HG03521 (cell line): ENCODE data around the gene RNPS1.
"Not testable (repeated sequence)": the region's sequence is repeated elsewhere in the genome, so short reads cannot be mapped to it uniquely, and the experiment has no call there.

Experiments used
- ATAC-seq: cut with Tn5 transposase; IDR thresholded peaks from one replicate; pipeline ENCODE4 v1.9.1; 2021; ENCODE audit warnings: mild to moderate bottlenecking, moderate library complexity; ENCODE audit not compliant: unreplicated experiment

RNPS1 gene

GRCh38 chr16:2258530-2258929 is 9.4 kb downstream of the RNPS1 start:
- not testable (repeated sequence) for ATAC-seq

GRCh38 chr16:2257726-2258125 is 10.2 kb downstream of the RNPS1 start:
- no peak for ATAC-seq

DNA sequence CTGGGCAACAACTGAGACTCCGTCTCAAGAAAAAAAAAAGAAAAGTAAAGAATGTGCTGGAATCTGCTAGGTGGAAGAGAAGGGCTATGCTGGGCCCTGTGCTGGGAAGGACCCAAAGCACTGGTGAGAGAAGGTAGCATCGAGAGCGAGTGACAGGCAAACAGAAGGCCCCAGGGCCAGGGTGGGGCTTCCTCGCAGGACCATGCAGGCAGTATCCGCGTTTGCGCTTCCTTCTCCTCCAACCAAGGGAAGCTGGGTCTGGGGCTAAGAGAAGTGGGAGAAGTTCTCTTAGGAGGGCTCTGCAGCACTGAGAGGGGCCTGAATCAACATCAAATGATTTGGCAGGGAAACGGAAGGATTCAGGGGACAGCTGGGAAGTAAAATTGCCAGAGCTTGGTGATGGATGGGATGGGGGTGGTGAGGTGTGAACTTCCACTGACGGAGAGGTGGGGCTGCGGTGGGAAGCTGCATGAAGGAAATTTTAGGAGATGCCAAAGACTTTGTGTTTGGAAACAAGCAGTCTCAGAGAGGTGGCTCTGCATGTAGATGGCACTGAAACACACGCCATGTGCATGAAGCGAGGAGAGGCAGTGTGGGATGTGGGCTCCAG is 11.3 kb downstream of the RNPS1 start:
- ATAC-seq: no peak

- no peak for ATAC-seq
These were observed 14.6 kb downstream of the RNPS1 start for GRCh38 chr16:2253293-2253692.

GRCh38 chr16:2252806-2253148 is 15.1 kb downstream of the RNPS1 start:
- no peak for ATAC-seq

GRCh38 chr16:2251296-2252111 is 16.4 kb downstream of the RNPS1 start, which contains the start of gene ECI1:
Gene ECI1 (minus strand): TSS chr16:2251587. CDS start chr16:2251566, 21 bp downstream.
- ATAC-seq: peak; percentile 83

DNA sequence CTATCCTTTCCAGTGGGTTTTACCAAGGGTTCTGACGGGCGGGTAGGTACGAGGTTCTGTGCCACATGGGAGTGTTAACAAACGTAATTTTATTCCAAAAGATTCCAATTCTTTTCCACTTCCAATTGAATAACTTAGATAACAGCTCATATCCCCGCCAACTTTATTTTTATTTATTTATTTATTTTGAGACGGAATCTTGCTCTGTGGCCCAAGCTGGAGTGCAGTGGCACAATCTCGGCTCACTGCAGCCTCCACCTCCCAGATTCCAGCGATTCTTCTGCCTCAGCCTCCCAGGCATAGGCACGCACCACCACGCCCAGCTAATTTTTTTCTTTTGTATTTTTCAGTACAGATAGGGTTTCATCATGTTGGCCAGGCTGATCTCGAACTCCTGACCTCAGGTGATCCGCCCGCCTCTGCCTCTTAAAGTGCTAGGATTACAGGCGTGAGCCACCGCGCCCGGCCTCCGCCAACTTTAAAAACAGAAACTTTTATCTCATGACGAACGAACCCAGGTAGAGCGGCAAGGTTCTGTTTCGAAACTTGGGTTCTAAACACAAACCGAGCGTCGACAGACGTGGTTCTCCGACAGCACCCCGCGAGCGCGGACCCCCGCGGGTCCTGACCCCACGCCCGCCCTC is 17.2 kb downstream of the RNPS1 start:
- ATAC-seq: no peak

DNA sequence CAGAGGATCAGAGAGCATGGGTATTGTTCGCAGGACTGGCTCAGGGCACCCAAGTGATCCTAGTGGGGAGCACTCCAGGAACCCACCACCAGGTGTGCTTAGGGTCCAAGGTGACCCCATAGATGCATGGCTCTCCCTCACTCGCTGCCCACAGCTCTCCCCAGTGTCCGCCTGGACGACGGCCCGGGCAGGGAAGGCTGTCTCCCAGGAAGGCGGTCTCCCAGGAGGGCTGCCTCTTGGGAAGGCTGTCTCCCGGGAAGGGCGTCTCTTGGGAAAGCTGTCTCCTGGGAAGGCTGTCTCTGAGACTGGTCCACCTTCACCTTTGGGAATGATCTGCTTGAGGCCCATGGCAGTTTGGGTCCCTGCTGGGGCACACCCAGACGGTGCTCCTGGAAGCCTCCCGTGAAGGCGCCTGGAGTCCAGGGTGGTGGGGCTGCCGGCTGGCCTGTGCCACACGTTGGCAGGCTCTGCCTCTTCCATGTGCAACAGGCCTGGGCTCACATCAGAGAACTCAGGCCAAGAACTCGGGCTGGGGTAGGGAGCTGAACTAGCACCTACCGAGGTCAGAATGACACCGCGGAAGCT is 21.5 kb downstream of the RNPS1 start:
- no peak for ATAC-seq

DNA sequence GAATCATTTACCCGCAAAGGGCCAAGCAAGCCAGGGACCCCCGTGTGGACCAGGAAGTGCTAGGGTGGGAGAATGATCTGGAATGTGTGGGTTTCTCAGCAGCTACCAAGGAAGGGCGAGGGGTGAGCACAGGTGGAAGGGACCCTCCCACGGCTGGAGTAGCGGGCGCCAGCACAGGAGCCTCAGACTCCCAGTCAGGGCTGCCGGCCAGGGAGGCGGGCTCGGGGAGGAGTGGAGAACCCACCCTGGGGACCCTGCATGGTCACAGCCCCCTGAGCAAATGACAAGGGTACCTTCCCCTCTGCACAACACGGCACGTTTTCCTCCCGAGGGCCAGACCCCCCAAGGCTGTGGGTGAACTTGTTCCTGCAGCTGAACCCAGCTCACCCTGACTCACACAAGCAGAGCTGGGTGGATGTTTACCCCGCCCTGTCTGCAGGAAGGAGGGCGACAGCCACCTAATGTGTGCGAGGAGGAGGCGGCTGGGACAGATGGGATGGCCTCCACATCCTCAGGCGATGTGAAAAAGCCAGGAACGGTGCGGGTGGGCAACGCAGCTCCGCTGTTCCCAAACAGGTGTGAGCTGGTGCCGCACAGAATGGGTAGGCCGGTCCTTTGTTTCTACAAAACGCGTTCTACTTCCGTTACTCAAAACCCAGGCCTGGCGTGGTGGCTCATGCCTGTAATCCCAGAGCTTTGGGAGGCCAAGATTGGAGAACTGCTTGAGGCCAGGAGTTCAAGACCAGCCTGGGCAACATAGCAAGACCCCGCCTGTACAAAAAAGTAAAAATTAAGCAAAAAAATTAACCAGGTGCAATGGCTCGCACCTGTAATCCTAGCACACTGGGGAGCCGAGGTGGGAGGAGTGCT is 22.8 kb downstream of the RNPS1 start:
- no peak for ATAC-seq

DNA sequence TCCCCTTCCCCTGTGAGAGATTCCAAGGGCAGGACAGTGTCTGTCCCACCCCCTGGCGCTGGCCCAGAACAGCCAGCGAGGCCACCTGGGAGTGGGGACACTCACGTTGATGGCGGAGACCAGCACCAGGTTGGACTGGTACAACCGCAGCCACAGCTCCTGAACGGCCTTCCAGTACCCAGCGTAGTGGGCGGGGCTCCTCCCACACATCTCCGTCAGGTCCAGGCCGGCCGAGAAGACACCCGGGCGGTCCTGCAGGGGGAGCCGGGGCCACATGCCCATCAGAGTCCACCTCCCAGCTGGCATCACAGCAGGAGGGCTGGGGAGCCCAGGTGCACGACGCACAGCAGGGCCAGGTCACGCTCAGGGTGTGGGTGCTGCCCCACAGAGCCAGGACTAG is 23.6 kb downstream of the RNPS1 start:
- no peak for ATAC-seq

- no peak for ATAC-seq
These were observed 24.1 kb downstream of the RNPS1 start for GRCh38 chr16:2243781-2244180.

GRCh38 chr16:2243031-2243528 is 24.8 kb downstream of the RNPS1 start:
- ATAC-seq: no peak

DNA sequence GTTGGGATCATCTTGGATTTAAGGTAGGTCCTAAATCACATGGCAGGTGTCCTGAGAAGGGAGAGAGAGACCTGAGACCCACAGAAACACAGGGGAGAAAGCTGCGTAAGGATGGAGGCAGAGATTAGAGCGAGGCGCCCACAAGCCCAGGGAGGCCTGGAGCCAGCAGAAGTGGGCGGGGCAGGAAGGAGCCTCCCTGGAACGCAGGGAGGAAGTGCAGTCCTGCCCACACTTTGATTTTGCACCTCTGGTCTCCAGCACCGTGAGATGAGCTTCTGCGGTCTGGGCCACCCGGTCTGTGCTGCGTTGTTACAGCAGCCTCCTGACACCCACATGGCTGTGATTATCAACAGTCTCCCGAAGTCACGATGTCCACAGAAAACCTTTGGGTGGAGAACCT is 25.3 kb downstream of the RNPS1 start:
- no peak for ATAC-seq

DNA sequence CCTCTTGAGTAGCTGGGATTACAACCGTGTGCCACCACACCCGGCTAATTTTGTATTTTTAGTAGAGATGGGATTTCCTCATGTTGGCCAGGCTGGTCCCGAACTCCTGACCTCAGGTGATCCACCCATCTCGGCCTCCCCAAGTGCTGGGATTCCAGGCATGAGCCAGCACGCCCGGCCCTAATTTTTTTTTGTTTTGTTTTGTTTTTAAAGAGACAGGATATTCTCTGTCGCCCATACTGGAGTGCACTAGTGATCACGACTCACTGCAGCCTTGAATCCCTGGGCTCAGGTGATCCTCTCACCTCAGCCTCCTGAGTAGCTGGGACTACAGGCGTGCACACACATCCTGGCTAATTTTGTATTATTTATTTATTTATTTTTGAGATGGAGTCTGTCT is 27.6 kb downstream of the RNPS1 start:
- ATAC-seq: not testable (repeated sequence)

GRCh38 chr16:2238838-2239675 is 28.9 kb downstream of the RNPS1 start:
- ATAC-seq: no peak

- no peak for ATAC-seq
These were observed 29.6 kb downstream of the RNPS1 start for GRCh38 chr16:2238150-2238837.

GRCh38 chr16:2237493-2238149 is 30.3 kb downstream of the RNPS1 start:
- no peak for ATAC-seq

GRCh38 chr16:2237102-2237482 is 30.8 kb downstream of the RNPS1 start:
- no peak for ATAC-seq
